Muscle layer of duodenum (tissue), 2 donors: ENCODE data around the gene GPR143.

Source experiments
- H3K27ac ChIP-seq: one replicate; pipeline ENCODE4 v1.7.0; 2013; ENCODE audit warnings: mild to moderate bottlenecking, low read length
- H3K27me3 ChIP-seq: one replicate; pipeline ENCODE4 v1.7.0; 2013; ENCODE audit warnings: low read depth, mild to moderate bottlenecking, control low read depth, low read length
- H3K36me3 ChIP-seq, 2 donors: one replicate each; pipeline ENCODE4 v1.7.0; 2013; ENCODE audit warnings: low read length in 2 of 2, control low read depth in 1 of 2, mild to moderate bottlenecking in 1 of 2; ENCODE audit not compliant: insufficient read depth in 2 of 2, control insufficient read depth in 1 of 2
- H3K4me1 ChIP-seq, 2 donors: one replicate each; pipeline ENCODE4 v1.7.0; 2013; ENCODE audit warnings: low read length in 2 of 2, mild to moderate bottlenecking in 2 of 2, control low read depth in 1 of 2, moderate library complexity in 1 of 2; ENCODE audit not compliant: insufficient read depth in 2 of 2, control insufficient read depth in 1 of 2
- H3K4me3 ChIP-seq, 2 donors: one replicate each; pipeline ENCODE4 v1.7.0; 2013; ENCODE audit warnings: low read length in 2 of 2, low read depth in 1 of 2, mild to moderate bottlenecking in 1 of 2
- H3K9me3 ChIP-seq, 2 donors: one replicate each; pipeline ENCODE4 v1.7.0; 2013; ENCODE audit warnings: low read length in 2 of 2, control low read depth in 1 of 2, mild to moderate bottlenecking in 1 of 2; ENCODE audit not compliant: control insufficient read depth in 1 of 2
- donor health status: healthy.

The GPR143 gene

GRCh38 chrX:9730752-9731151 lies 34.9 kb downstream of the GPR143 start:
- no peaks in the 10 kb centered on the region for H3K36me3 ChIP-seq
- no peaks in the 10 kb centered on the region for H3K4me1 ChIP-seq
- no peaks in the 10 kb centered on the region for H3K27me3 ChIP-seq
- no peak overlapping the region for H3K27ac ChIP-seq
- no peak overlapping the region for H3K4me3 ChIP-seq
- H3K9me3 ChIP-seq = peaks cover 3 to 9% of the 10 kb centered on the region in 2 donors

GRCh38 chrX:9730078-9730477 lies 35.6 kb downstream of the GPR143 start:
- H3K4me3 ChIP-seq = no peak overlapping the region
- no peaks in the 10 kb centered on the region for H3K36me3 ChIP-seq
- H3K4me1 ChIP-seq = no peaks in the 10 kb centered on the region
- peaks cover 3 to 9% of the 10 kb centered on the region in 2 donors for H3K9me3 ChIP-seq
- H3K27ac ChIP-seq = no peak overlapping the region
- H3K27me3 ChIP-seq = no peaks in the 10 kb centered on the region

GRCh38 chrX:9729171-9729885 lies 36.3 kb downstream of the GPR143 start:
- Histone ChIP-seq H3K4me1 (no peaks in the 10 kb centered on the region), H3K9me3 (peaks cover 3 to 9% of the 10 kb centered on the region in 2 donors), H3K36me3 (no peaks in the 10 kb centered on the region), H3K27me3 (no peaks in the 10 kb centered on the region), H3K27ac (no peak overlapping the region), H3K4me3 (no peak overlapping the region)

- Histone ChIP-seq H3K27me3 (no peaks in the 10 kb centered on the region), H3K4me3 (no peak overlapping the region), H3K9me3 (peaks cover 3 to 17% of the 10 kb centered on the region in 2 donors), H3K27ac (no peak overlapping the region), H3K4me1 (no peaks in the 10 kb centered on the region), H3K36me3 (no peaks in the 10 kb centered on the region)
These were observed 37.4 kb downstream of the GPR143 start for GRCh38 chrX:9728261-9728660.

DNA sequence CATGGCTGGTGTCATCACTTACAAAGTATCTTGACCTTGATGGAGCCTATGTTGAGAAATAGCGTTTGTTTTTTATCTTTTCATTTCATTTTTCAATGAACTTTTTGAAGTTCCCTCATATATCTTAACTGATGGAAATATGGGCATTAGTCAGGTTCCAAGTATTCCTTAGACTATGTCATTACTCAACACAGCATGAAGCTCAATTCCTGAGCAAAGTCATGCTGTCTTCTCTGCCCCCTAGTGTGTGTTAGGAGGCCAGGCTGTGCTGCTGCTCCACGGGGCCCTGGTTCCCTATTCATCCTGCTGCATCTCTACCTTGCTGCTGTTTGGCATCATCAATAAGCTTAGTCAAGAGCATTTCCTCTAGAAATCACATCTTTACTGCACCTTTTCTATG lies 40.9 kb downstream of the GPR143 start:
- Histone ChIP-seq H3K36me3 (peaks cover 0 to 9% of the 10 kb centered on the region in 2 donors), H3K9me3 (peaks cover 3 to 28% of the 10 kb centered on the region in 2 donors), H3K4me3 (no peak overlapping the region), H3K27ac (no peak overlapping the region), H3K27me3 (no peaks in the 10 kb centered on the region), H3K4me1 (no peaks in the 10 kb centered on the region)

GRCh38 chrX:9717376-9717775 lies 48.3 kb downstream of the GPR143 start:
- Histone ChIP-seq H3K36me3 (peaks cover 23 to 43% of the 10 kb centered on the region in 2 donors), H3K9me3 (peaks cover 0 to 2% of the 10 kb centered on the region in 2 donors), H3K4me1 (no peaks in the 10 kb centered on the region), H3K4me3 (no peak overlapping the region), H3K27me3 (no peaks in the 10 kb centered on the region), H3K27ac (no peak overlapping the region)

GRCh38 chrX:9710332-9710731 lies 55.3 kb downstream of the GPR143 start:
- no peak overlapping the region for H3K4me3 ChIP-seq
- no peaks in the 10 kb centered on the region for H3K4me1 ChIP-seq
- no peaks in the 10 kb centered on the region for H3K9me3 ChIP-seq
- H3K27ac ChIP-seq = no peak overlapping the region
- H3K36me3 ChIP-seq = peaks cover 17 to 18% of the 10 kb centered on the region in 2 donors
- no peaks in the 10 kb centered on the region for H3K27me3 ChIP-seq

GRCh38 chrX:9708923-9709553 lies 56.6 kb downstream of the GPR143 start:
- Histone ChIP-seq H3K4me1 (no peaks in the 10 kb centered on the region), H3K27me3 (no peaks in the 10 kb centered on the region), H3K9me3 (no peaks in the 10 kb centered on the region), H3K27ac (no peak overlapping the region), H3K36me3 (peaks cover 10 to 21% of the 10 kb centered on the region in 2 donors), H3K4me3 (no peak overlapping the region)

DNA sequence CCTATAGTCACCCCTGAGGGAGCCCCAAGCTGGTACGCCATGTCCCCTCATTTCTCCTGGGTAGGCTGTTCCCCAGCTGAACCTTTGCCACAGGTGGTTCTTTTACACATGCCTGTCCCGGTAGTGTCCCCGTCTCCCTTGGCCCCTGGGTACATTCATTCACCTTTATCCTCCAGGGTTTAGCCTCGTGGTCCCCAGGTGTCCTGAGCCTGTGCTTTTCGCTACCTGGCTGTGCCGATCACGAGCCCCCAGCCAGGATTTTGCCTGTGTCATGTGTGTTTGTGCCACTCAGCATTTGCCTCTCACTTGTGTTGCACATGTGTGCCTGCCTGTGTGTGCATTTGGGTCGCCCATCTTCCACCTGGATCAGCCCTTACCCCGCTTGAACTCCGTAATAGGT lies 57.6 kb downstream of the GPR143 start:
- no peaks in the 10 kb centered on the region for H3K9me3 ChIP-seq
- no peaks in the 10 kb centered on the region for H3K4me1 ChIP-seq
- H3K27me3 ChIP-seq = no peaks in the 10 kb centered on the region
- no peak overlapping the region for H3K27ac ChIP-seq
- H3K4me3 ChIP-seq = no peak overlapping the region
- H3K36me3 ChIP-seq = peaks cover 10 to 21% of the 10 kb centered on the region in 2 donors

GRCh38 chrX:9707306-9708033 lies 58.2 kb downstream of the GPR143 start:
- Histone ChIP-seq H3K27ac (no peak overlapping the region), H3K4me1 (no peaks in the 10 kb centered on the region), H3K4me3 (no peak overlapping the region), H3K9me3 (no peaks in the 10 kb centered on the region), H3K27me3 (no peaks in the 10 kb centered on the region), H3K36me3 (peaks cover 6 to 21% of the 10 kb centered on the region in 2 donors)

DNA sequence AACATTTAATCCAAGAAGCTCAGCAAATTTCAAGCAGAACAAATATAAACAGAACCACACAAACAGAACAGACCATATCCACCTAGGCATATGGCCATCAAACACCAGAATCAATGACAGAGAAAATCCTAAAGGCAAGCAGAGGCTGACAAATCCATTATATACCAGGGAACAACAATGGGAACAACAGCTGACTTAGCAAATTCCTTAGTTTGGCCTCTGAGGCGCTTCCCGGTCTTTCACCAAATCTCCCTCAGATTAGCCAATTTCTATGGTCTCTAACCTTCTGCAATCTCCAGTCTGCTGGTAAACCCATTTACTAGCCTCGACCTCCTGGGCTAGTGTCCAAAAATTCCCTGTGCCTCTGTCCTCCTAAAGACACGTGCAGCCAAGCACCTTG lies 59.2 kb downstream of the GPR143 start:
- Histone ChIP-seq H3K27me3 (no peaks in the 10 kb centered on the region), H3K36me3 (peaks cover 6 to 17% of the 10 kb centered on the region in 2 donors), H3K9me3 (no peaks in the 10 kb centered on the region), H3K4me3 (no peak overlapping the region), H3K4me1 (no peaks in the 10 kb centered on the region), H3K27ac (no peak overlapping the region)
